ENCODE measurements around the gene ELFN2. TPM values are rescaled to one million over a fixed set of nuclear protein-coding genes. Genes with fewer than 3 reads are reported as not detected.
A peak's percentile ranks its signal among the peaks of the same experiment; 100 is the strongest.

The ELFN2 gene
- total and polyA plus RNA-seq, 8 donors: 0.19 to 2.1 (median 1.1) TPM

DNA sequence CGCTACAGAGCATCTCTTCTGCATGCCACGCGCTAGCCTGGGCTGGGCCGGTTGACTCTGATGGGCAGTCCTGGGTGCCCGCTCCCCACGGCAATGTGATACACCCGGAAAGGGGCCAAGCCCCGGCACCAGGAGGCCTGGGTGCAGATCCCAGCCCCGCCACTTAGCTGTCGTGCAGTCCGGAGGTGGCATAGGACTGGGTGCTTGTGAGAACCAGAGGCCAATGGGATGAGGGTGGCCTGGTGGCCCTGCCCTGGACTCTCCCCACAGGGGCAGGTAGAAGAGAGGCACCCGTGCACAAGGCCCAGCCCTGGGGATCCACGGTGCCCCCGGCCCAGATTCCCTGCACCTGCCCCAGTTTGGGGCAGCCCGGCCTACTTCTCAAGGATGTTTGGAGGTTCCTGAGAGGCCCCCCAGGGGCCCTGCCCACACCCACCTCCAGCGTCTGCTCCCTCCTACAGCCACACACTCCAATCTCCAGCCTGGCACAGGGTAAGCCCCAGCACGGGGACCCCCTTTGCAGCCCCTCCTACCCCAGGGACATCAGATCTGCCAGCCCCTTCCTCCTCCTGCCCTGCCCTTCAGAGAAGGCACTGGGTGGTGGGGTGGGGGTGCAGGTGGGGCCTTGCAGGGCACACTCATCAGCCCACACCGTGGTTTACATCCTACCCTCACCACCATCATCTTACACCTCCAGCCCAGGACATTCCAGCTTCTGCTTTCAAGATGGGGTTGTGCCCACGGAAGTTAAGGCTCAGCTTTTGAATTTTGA, 78.0 kb downstream of the ELFN2 start:
- Histone ChIP-seq H3K4me1 (no peaks in the 10 kb centered on the region), H3K36me3 (no peaks in the 10 kb centered on the region), H3K4me3 (no peak overlapping the region), H3K27me3 (no peaks in the 10 kb centered on the region), H3K9me3 (no peaks in the 10 kb centered on the region), H3K27ac (no peak overlapping the region)
- FAIRE-seq (no peak), ATAC-seq (no peak), DNase-seq (no peak)
- intact Hi-C loops (cut with DNase I): no loop called here
- no peak for TF ChIP-seq CTCF (IDR thresholded peaks at IDR 0.05)
- WGBS, 2 donors: 83% methylated on average over 16 to 19 of the region's 19 CpGs

- Histone ChIP-seq H3K36me3 (no peaks in the 10 kb centered on the region), H3K9me3 (no peaks in the 10 kb centered on the region), H3K27ac (no peak overlapping the region), H3K4me1 (no peaks in the 10 kb centered on the region), H3K27me3 (no peaks in the 10 kb centered on the region), H3K4me3 (no peak overlapping the region)
- no peak for TF ChIP-seq CTCF (IDR thresholded peaks at IDR 0.05)
- intact Hi-C loops (cut with DNase I): no loop called here
- FAIRE-seq: no peak
- no peak for ATAC-seq
- WGBS, 2 donors: 67 to 77% methylated on average over 7 of the region's 7 CpGs
- peak in 1 of 6 donors; percentile 8 for DNase-seq
Observed at GRCh38 chr22:37346505-37346895, 80.8 kb downstream of the ELFN2 start.

- intact Hi-C loops (cut with DNase I): no loop called here
- no peaks in the 10 kb centered on the region for H3K9me3 ChIP-seq
- ATAC-seq (peak in 3 of 4 donors; percentile 22 to 55 (median 24)), DNase-seq (peak in 1 of 6 donors; percentile 26), FAIRE-seq (no peak)
- no peaks in the 10 kb centered on the region for H3K4me1 ChIP-seq
- TF ChIP-seq CTCF (IDR thresholded peaks at IDR 0.05): no peak
- H3K36me3 ChIP-seq: no peaks in the 10 kb centered on the region
- no peak overlapping the region for H3K4me3 ChIP-seq
- 38 to 44% methylated on average over 13 of the region's 13 CpGs for WGBS, 2 donors
- H3K27me3 ChIP-seq: no peaks in the 10 kb centered on the region
- no peak overlapping the region for H3K27ac ChIP-seq
Observed at GRCh38 chr22:37345863-37346504, 81.3 kb downstream of the ELFN2 start.

DNA sequence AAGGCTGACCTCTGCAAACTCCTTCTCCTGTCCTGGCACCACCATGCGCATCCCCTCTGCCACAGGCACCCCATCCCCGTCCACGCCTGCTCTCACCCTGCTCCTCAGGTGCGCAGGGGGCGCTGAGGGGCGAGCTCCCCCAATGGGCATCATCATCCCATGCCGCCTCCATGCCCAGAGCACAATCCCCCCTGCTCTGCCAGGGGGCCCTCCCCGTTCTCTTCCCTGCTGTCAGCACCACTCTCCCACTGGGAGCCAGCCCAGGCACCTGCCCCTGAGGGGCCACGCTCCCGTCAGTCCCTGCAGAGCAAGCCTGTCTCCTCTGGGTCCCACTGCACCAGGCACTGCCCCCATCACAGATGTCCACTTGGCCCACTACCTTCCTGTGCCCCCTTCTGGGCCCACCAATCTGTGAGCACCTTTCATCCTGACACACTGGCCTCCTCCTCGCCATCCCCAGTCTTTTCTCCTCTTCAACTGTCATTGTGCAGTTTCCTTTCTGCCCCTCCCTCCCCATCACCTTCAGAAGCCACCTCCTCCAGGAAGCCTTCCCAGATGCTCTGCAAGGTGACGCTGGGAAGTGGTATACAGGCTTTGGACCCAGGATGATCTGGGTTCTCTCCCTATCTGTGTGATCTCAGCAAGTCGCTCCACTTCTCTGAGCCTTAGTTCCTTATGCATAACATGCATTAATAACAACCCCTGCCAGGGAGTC, 82.4 kb downstream of the ELFN2 start:
- H3K9me3 ChIP-seq: no peaks in the 10 kb centered on the region
- no peak for FAIRE-seq
- ATAC-seq: no peak
- no peak overlapping the region for H3K4me3 ChIP-seq
- no peaks in the 10 kb centered on the region for H3K4me1 ChIP-seq
- no peaks in the 10 kb centered on the region for H3K27me3 ChIP-seq
- 68 to 78% methylated on average over 13 of the region's 13 CpGs for WGBS, 2 donors
- peak in 1 of 6 donors; percentile 48 for DNase-seq
- no peaks in the 10 kb centered on the region for H3K36me3 ChIP-seq
- H3K27ac ChIP-seq: no peak overlapping the region
- intact Hi-C loops (cut with DNase I): no loop called here
- TF ChIP-seq CTCF (IDR thresholded peaks at IDR 0.05): no peak

Measured in pancreas (tissue), 10 donors.